Skeletal muscle satellite cell (primary cell): Measurements from ENCODE around the gene GEMIN5.

ENCODE experiments used
- H3K27me3 ChIP-seq: 2 replicates; pipeline ENCODE4 v1.7.0; 2013; ENCODE audit warnings: low read length; ENCODE audit not compliant: control insufficient read depth, insufficient read depth
- H3K36me3 ChIP-seq: 2 replicates; pipeline ENCODE4 v1.7.0; 2013; ENCODE audit warnings: mild to moderate bottlenecking, control low read depth, low read length; ENCODE audit not compliant: insufficient read depth
- H3K4me1 ChIP-seq: 2 replicates; pipeline ENCODE4 v1.7.0; 2013; ENCODE audit warnings: low read length; ENCODE audit not compliant: control insufficient read depth, insufficient read depth
- H3K4me2 ChIP-seq: 2 replicates; pipeline ENCODE4 v1.7.0; 2013; ENCODE audit warnings: mild to moderate bottlenecking, low read length
- H3K4me3 ChIP-seq: 2 replicates; pipeline ENCODE4 v1.7.0; 2013; ENCODE audit warnings: low read length
- H3K9ac ChIP-seq: 2 replicates; pipeline ENCODE4 v1.7.0; 2013; ENCODE audit warnings: mild to moderate bottlenecking, low read depth, low read length, moderate library complexity
- H3K9me3 ChIP-seq: replicated peaks from 2 replicates; pipeline ENCODE4 v1.7.0; 2013; ENCODE audit warnings: mild to moderate bottlenecking, control low read depth, low read length

The GEMIN5 gene

GRCh38 chr5:154857530-154858296 lies 80.3 kb downstream of the GEMIN5 start:
- H3K27me3 ChIP-seq = no peaks in the 10 kb centered on the region
- H3K9ac ChIP-seq = peak overlapping the region; percentile 91

GRCh38 chr5:154851351-154851750 lies 86.7 kb downstream of the GEMIN5 start:
- H3K4me3 ChIP-seq = no peak overlapping the region
- no peak overlapping the region for H3K9ac ChIP-seq
- no peaks in the 10 kb centered on the region for H3K27me3 ChIP-seq
- H3K4me1 ChIP-seq = peaks cover 18% of the 10 kb centered on the region
- H3K9me3 ChIP-seq = no peaks in the 10 kb centered on the region
- no peaks in the 10 kb centered on the region for H3K36me3 ChIP-seq
- H3K4me2 ChIP-seq = peak overlapping the region; percentile 88

More at GRCh38 chr5:154857530-154858296, 80.3 kb downstream of the GEMIN5 start:
- Histone ChIP-seq H3K4me3 (peak overlapping the region; percentile 82), H3K9me3 (no peaks in the 10 kb centered on the region), H3K4me2 (peak overlapping the region; percentile 92), H3K4me1 (peaks cover 30% of the 10 kb centered on the region), H3K36me3 (peaks cover 2% of the 10 kb centered on the region)

- no peaks in the 10 kb centered on the region for H3K9me3 ChIP-seq
- no peaks in the 10 kb centered on the region for H3K27me3 ChIP-seq
- peaks cover 18% of the 10 kb centered on the region for H3K4me1 ChIP-seq
- peak within 1 kb of the TSS; percentile 63 for H3K9ac ChIP-seq
- peak within 1 kb of the TSS; percentile 72 for H3K4me3 ChIP-seq
- no peaks in the 10 kb centered on the region for H3K36me3 ChIP-seq
- H3K4me2 ChIP-seq = peak within 1 kb of the TSS; percentile 88
Observed at GRCh38 chr5:154850255-154851062, 87.6 kb downstream of the GEMIN5 start, which contains the start of gene FAXDC2. FAXDC2 (minus strand) TSS chr5:154850603; CDS start chr5:154838178, 12,425 bp downstream.

- H3K36me3 ChIP-seq = no peaks in the 10 kb centered on the region
- H3K4me2 ChIP-seq = peak overlapping the region; percentile 88
- no peaks in the 10 kb centered on the region for H3K27me3 ChIP-seq
- peak overlapping the region; percentile 52 for H3K9ac ChIP-seq
- H3K4me3 ChIP-seq = peak overlapping the region; percentile 72
- H3K9me3 ChIP-seq = no peaks in the 10 kb centered on the region
- H3K4me1 ChIP-seq = peaks cover 18% of the 10 kb centered on the region
Observed at GRCh38 chr5:154849791-154850201, 88.2 kb downstream of the GEMIN5 start.

- Histone ChIP-seq H3K9ac (no peak overlapping the region), H3K27me3 (no peaks in the 10 kb centered on the region), H3K4me3 (peak overlapping the region; percentile 72), H3K4me1 (peaks cover 18% of the 10 kb centered on the region), H3K4me2 (peak overlapping the region; percentile 88), H3K9me3 (no peaks in the 10 kb centered on the region), H3K36me3 (no peaks in the 10 kb centered on the region)
Observed at GRCh38 chr5:154849264-154849785, 88.7 kb downstream of the GEMIN5 start.

GRCh38 chr5:154844809-154845208 lies 93.2 kb downstream of the GEMIN5 start:
- H3K4me2 ChIP-seq = no peak overlapping the region
- no peaks in the 10 kb centered on the region for H3K9me3 ChIP-seq
- peaks cover 6% of the 10 kb centered on the region for H3K4me1 ChIP-seq
- H3K36me3 ChIP-seq = no peaks in the 10 kb centered on the region
- H3K9ac ChIP-seq = no peak overlapping the region
- H3K27me3 ChIP-seq = no peaks in the 10 kb centered on the region
- H3K4me3 ChIP-seq = no peak overlapping the region

GRCh38 chr5:154842689-154843530 lies 95.1 kb downstream of the GEMIN5 start:
- Histone ChIP-seq H3K4me1 (no peaks in the 10 kb centered on the region), H3K4me3 (no peak overlapping the region), H3K9ac (no peak overlapping the region), H3K36me3 (peaks cover 1% of the 10 kb centered on the region), H3K9me3 (no peaks in the 10 kb centered on the region), H3K4me2 (no peak overlapping the region), H3K27me3 (no peaks in the 10 kb centered on the region)

GRCh38 chr5:154841273-154841661 lies 96.7 kb downstream of the GEMIN5 start:
- H3K4me1 ChIP-seq = peaks cover under 1% of the 10 kb centered on the region
- no peak overlapping the region for H3K4me3 ChIP-seq
- no peaks in the 10 kb centered on the region for H3K27me3 ChIP-seq
- H3K9ac ChIP-seq = no peak overlapping the region
- no peaks in the 10 kb centered on the region for H3K9me3 ChIP-seq
- no peak overlapping the region for H3K4me2 ChIP-seq
- H3K36me3 ChIP-seq = peaks cover 7% of the 10 kb centered on the region

- no peak overlapping the region for H3K9ac ChIP-seq
- no peak overlapping the region for H3K4me3 ChIP-seq
Observed at GRCh38 chr5:154840435-154841272, 97.4 kb downstream of the GEMIN5 start.

More at GRCh38 chr5:154840435-154841272, 97.4 kb downstream of the GEMIN5 start:
- H3K4me1 ChIP-seq = peaks cover 6% of the 10 kb centered on the region
- H3K4me2 ChIP-seq = no peak overlapping the region
- H3K9me3 ChIP-seq = no peaks in the 10 kb centered on the region
- H3K27me3 ChIP-seq = no peaks in the 10 kb centered on the region
- peaks cover 10% of the 10 kb centered on the region for H3K36me3 ChIP-seq
